Activated T-cell treated with anti-CD3 and anti-CD28 coated beads for 1 hour (primary cell): ENCODE results near the gene PTPRE.
"Not testable (repeated sequence)": the region's sequence is repeated elsewhere in the genome, so short reads cannot be mapped to it uniquely, and the experiment has no call there.

Source experiments
- DNase-seq: peaks from one replicate; pipeline ENCODE4 v3.0.0-alpha.2; 2020; ENCODE audit warnings: low read depth

The PTPRE gene

DNA sequence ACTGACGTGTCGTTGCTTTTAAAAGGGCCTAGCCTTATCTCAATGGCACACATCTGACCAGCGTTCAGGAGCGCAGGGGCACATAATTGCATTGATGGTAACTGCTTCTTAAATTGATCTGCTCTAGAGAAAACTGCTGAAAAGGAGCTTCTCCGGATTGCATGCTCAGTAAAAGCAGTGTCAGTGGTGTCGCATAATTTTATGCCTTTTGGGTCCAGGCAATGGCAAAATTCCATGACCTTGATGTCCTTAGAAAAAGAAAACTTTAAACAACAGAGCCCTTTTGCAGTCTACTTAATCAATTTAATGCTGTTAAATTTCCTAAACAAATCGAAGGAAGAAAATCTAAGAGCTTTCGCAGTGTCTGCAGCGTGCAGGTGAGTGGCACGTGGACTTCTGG, 75.7 kb downstream of the PTPRE start:
- DNase-seq: no peak

GRCh38 chr10:127983344-127984100, 76.6 kb downstream of the PTPRE start:
- DNase-seq: no peak

DNA sequence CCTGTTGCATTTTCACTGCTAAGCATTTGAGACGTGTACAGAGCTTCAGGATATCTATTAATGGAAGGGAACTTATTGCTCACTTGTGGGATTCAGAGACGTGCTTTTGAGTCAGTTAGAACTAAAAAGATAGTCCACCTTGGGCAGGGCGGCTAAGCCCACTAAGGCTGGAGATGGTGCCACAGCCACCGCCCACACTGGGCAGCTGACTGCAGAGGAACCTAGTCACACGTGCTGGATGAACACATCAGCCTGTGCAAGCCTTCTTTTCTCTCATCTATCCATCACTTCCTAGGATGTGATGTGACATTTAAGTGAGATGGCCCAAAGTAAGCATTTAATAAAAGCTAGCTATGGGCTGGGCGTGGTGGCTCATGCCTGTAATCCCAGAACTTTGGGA, 78.0 kb downstream of the PTPRE start:
- DNase-seq: no peak

DNA sequence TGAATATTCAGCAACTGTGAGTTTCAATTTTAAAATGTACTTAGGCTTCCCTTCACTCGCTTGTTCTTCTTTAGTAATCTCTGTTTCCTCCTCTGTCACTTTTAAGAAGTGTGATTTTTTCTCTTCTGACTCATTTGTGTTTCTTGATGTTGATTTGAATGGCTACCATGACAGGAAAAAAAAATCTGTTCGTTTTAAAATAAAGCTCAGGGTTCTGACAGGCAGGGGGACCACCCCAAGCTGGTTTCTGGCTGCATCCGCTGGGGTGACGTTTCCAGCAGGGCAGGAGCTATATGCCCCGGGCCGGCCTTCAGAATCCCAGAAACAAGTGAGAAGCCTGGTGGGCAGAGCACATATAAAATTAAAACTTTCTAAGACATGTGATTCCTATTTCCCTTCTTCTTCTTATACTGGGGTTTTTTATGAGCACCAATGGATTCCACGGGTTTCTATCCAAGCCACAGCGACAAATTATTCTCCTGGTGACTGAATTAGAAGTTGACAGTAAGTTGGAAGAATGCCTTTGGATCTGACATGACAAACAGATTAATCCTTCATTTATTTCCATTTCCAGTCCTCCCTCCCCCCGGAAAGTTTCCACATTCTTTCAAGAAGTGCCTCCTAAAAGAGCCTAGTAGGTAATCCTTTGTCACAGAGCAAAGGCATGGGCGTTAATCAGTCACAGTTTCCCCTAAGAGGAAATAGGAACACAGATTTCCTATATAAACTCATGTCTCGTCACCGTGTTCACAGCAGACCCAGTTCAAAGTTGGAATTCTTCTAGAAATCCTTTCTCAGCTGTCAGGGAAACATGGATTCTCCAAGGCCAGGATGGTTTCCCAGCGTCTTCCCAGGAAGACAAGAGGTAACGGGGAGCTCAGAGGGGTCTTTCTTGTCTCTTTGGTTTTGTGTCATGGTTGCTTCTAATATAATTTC, 79.9 kb downstream of the PTPRE start:
- DNase-seq: no peak

GRCh38 chr10:127987467-127988380, 80.8 kb downstream of the PTPRE start:
- no peak for DNase-seq

DNA sequence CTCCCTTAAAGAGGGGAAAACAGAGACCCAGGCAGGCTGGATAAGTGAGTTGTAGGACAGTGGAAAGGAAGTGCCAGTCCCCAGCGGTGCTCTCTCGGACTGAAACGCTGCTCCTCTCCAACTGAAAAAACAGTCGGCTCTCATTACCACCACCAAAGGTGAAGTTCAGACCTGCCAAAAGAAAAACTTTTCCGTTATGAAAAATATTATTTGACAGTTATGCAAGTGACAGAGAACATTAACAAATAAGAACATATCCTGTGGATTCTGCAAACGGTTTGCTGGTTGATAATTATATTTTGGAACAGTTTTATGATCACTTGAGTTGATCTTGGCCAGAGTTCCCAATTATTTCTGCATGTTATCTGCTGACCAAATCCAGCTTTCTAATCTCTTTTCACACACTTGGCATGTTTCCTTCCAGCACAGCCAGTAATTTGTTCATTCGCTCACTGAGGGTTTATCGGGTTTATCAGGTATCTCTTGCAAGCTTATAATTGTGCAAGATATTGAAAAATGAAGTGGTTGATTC, 82.6 kb downstream of the PTPRE start:
- no peak for DNase-seq

- not testable (repeated sequence) for DNase-seq
Measured at GRCh38 chr10:127990132-127990788, 83.4 kb downstream of the PTPRE start.

DNA sequence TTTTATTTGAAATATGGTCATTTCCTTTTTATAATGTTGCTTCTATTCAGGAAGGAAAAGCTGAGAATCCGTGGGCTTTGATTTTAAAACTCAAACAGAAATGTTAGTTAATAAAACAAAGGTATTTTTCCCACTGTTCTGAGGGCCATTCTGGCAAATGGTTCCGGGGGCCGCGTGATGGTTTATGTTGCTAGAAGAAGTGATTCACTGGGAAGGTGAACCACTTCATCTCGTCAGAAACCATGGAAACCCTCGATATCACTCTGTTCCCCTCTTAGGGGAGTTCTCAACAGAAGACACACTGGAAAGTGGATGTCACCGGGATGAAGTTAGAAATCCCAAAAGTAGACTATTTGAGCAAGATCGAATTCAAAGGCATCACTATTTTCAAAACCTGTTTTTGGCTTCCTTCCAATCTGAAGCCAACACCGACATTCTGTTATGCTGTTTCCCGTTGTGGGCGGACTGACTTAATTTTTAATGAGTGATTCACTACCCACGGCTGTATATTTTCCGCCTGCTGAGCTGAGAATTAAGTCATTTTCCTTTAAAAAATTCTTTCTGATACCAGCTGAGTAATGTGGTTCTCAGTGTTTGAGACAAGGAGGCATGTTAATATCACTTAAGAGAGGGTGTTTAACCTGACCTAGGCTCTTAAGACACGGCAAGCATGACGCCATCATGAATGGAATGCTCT, 84.1 kb downstream of the PTPRE start:
- no peak for DNase-seq

DNA sequence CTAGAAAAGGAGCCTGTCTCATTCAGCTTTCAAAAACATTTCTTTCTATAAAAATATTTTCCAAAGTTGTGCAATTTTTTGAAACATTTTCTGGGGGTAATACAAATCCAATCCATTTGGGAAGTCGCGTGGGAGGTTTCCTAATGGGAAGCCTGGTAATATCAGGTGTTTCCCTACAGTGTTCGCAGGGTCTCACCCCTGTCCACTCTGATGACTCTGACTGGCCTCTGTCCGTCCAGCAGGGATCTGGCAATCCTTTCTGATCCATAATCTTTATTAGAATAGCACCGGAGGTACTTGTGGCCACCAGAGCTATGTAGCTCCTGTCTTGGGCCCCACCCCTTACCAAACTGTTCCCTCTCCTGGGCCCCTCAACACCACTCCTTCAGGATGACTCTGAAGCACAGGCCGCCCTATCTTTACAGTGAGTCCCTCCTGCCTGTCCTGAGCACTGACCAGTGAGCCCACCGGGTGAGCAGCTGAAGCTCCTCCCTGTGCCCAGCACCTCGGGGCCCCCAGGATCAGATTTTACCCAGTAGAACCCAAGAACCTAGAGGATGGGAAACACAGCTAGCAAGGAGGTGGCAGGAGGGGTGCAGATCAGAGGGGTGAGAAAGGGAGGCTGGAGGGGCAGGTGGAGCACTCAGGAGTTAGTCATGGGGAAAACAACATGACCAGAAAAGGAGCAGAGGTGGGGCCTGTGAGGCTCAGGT, 84.8 kb downstream of the PTPRE start:
- no peak for DNase-seq

- DNase-seq: no peak
Measured at GRCh38 chr10:127992376-127992775, 85.5 kb downstream of the PTPRE start.

- no peak for DNase-seq
Measured at GRCh38 chr10:127993056-127993690, 86.3 kb downstream of the PTPRE start.

- no peak for DNase-seq
Measured at GRCh38 chr10:127995939-127996338, 89.0 kb downstream of the PTPRE start.

DNA sequence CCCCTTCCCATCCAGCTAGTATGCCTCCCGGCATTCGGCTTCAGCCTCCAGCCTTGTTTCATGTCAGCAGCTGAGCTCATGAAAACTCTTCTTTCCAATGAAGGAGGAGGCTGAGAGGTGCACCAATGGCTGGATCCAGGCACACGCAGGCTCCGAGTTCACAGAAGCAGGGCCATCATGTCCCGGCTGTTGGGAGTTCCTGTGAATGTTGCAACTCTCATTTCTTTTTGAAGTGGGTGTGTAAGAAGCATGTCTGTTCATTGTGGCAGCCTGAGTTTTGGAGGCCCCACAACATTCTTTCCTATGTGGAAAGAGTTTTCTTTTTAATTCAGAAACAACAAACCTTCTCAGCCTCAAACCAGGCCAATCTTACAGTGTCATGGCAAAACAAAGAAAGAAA, 89.7 kb downstream of the PTPRE start:
- DNase-seq: no peak

- DNase-seq: no peak
Measured at GRCh38 chr10:127997271-127997670, 90.4 kb downstream of the PTPRE start.

DNA sequence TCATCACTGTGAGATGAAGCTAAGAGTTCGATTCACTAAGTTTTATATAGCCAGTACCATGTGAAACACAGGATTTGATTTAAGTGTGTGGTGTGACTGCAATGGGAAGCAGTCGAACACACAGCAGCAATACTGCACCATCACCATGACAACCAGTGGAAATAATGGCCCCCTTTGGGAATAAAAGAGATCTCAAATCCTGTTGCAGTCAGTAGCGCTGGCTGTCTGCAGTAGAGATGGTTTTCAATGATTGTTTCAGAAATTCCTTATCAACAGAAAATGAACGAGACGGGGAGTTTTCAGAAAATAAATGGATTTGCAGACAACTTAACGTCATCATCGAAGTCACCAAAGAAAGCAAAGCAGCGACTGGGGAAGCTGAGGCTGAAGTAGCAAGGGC, 91.0 kb downstream of the PTPRE start:
- no peak for DNase-seq

DNA sequence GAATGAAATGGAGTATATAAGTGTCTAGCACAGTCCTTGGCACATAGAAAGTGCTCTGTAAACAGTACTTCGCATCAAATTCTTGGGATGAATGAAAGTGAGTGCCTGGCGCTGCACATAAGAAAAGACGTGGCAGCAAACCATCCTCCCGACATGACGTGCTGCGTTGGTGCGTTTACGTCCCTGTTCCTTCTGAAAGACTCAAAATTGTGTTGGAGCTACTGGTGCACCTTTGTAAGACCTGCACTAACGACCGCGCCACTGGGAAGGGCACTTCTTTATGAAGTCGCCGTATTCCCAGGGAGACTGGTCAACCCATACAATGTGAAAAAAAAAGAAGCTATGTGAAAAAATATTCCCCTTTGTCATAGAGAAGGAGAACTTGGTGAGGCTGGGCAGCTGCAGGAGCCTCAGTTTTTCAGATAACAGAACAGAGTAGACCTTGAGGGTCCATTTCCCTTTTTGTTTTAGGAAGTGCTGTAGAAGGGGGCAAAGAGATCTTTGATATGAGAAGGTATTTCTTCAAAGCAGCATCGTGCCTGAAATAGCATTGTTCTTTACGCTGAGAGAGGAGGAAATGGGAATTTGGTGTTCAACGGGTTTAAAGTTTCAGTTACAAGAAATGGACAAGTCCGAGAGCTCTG, 91.7 kb downstream of the PTPRE start:
- no peak for DNase-seq

DNA sequence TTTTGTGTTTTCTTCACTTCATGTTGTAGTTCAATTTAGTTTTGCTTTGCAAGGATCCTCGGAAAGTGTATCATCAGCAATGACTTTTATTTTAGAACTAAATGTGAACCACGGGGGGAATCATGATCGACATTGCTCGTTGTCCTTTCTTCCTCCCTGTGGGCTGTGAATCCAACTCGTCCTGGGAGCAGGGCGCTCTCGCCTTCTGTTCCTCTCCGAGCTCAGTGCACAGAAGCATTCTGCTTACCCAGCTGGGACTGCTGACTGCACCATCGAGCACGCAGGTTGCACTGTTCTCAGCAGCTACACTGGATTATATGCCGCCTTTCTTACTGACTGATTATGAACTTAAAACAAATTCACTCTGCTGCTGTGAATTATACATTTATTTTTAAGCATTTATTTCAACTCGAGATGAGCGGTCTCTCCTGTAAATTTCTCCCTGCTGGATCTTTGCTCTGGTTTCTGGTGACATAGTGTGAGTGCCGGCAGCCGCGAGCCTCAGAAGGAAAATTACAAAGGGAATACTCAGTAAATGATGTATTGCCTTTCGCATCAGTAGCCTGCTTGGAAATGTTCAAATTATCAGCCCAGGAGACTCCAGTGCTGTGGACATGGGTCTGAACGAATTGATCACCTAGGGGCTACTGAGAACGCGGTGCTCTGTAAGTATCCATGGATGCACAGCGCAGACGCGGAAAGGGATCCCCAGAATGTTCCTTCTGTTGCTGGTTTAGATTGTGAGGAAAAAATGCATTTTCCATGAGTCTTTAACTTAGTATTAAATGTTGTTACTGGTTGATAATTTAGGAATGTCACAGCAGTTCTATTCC, 92.6 kb downstream of the PTPRE start:
- DNase-seq: no peak
